HG02970 (cell line): ENCODE results near the gene ARVCF.

Experiments used
- ATAC-seq: cut with Tn5 transposase; IDR thresholded peaks from one replicate; pipeline ENCODE4 v1.9.1; 2021; ENCODE audit warnings: mild to moderate bottlenecking, moderate library complexity, moderate number of reproducible peaks; ENCODE audit not compliant: unreplicated experiment, low FRiP score

ARVCF gene

GRCh38 chr22:19988965-19989724 is 27.5 kb downstream of the ARVCF start:
- no peak for ATAC-seq

GRCh38 chr22:19988331-19988808 is 28.3 kb downstream of the ARVCF start:
- ATAC-seq: no peak

GRCh38 chr22:19987394-19988306 is 29.0 kb downstream of the ARVCF start:
- no peak for ATAC-seq

GRCh38 chr22:19986410-19987341 is 29.9 kb downstream of the ARVCF start:
- ATAC-seq: no peak

GRCh38 chr22:19986011-19986409 is 30.6 kb downstream of the ARVCF start:
- ATAC-seq: no peak

- no peak for ATAC-seq
Observed at GRCh38 chr22:19984851-19985811, 31.5 kb downstream of the ARVCF start.

GRCh38 chr22:19984201-19984753 is 32.3 kb downstream of the ARVCF start:
- ATAC-seq: no peak

- no peak for ATAC-seq
Observed at GRCh38 chr22:19983741-19984140, 32.9 kb downstream of the ARVCF start.

- ATAC-seq: no peak
Observed at GRCh38 chr22:19982991-19983578, 33.5 kb downstream of the ARVCF start.

GRCh38 chr22:19981961-19982920 is 34.4 kb downstream of the ARVCF start:
- ATAC-seq: no peak

GRCh38 chr22:19981171-19981960 is 35.3 kb downstream of the ARVCF start:
- ATAC-seq: no peak

GRCh38 chr22:19980766-19981165 is 35.9 kb downstream of the ARVCF start:
- no peak for ATAC-seq

- ATAC-seq: no peak
Observed at GRCh38 chr22:19979712-19980493, 36.7 kb downstream of the ARVCF start.

- ATAC-seq: no peak
Observed at GRCh38 chr22:19978748-19979147, 37.9 kb downstream of the ARVCF start.

GRCh38 chr22:19977296-19978243 is 39.1 kb downstream of the ARVCF start:
- no peak for ATAC-seq
